Bronchial epithelial cell (primary cell): ENCODE measurements around the gene EPS15. TPM values are rescaled to one million over a fixed set of nuclear protein-coding genes. Genes with fewer than 3 reads are reported as not detected.

ENCODE experiments used
- DNase-seq: peaks from one replicate; pipeline ENCODE4 v3.0.0-alpha.2; 2010; ENCODE audit warnings: low read depth
- FAIRE-seq: peaks from 2 replicates; lab custom pipeline; 2011; peaks lifted over from hg19 to GRCh38; lab: Jason Lieb, UNC
- H3K27me3 ChIP-seq: 2 replicates; pipeline ENCODE4 v1.5.1; 2011; ENCODE audit warnings: low read length; ENCODE audit not compliant: control insufficient read depth, insufficient read depth
- H3K36me3 ChIP-seq: 2 replicates; pipeline ENCODE4 v1.5.1; 2011; ENCODE audit warnings: low read length; ENCODE audit not compliant: control insufficient read depth, insufficient read depth
- H3K4me3 ChIP-seq: 2 replicates; pipeline ENCODE4 v1.5.1; 2011; ENCODE audit warnings: mild to moderate bottlenecking, low read depth, low read length, control low read depth
- CTCF ChIP-seq: IDR thresholded peaks from 2 replicates; pipeline ENCODE4 v1.5.1; 2011; ENCODE audit warnings: mild to moderate bottlenecking, moderate library complexity, low read length, control low read depth, inconsistent platforms; ENCODE audit not compliant: insufficient read depth, severe bottlenecking
- total RNA-seq: library from RNA; depleted of rRNA; stranded (reverse); fragments of >200 nt; gene quantifications from 2 replicates; pipeline ENCODE4 v1.2.1, GENCODE V29; 2014

EPS15 gene
- total RNA-seq, 1 donor from 2014 or later: 34.8 TPM

GRCh38 chr1:51349862-51350261 lies 169.2 kb downstream of the EPS15 start:
- no peak overlapping the region for H3K4me3 ChIP-seq
- no peak for TF ChIP-seq CTCF
- no peaks in the 10 kb centered on the region for H3K36me3 ChIP-seq
- FAIRE-seq (no peak), DNase-seq (no peak)
- no peaks in the 10 kb centered on the region for H3K27me3 ChIP-seq

- peaks cover 5% of the 10 kb centered on the region for H3K27me3 ChIP-seq
- TF ChIP-seq CTCF: no peak
- no peaks in the 10 kb centered on the region for H3K36me3 ChIP-seq
- no peak for FAIRE-seq
- no peak for DNase-seq
- H3K4me3 ChIP-seq: no peak overlapping the region
These were observed 170.9 kb downstream of the EPS15 start for GRCh38 chr1:51348147-51348527.

GRCh38 chr1:51347398-51348146 lies 171.5 kb downstream of the EPS15 start:
- peaks cover 5% of the 10 kb centered on the region for H3K27me3 ChIP-seq
- TF ChIP-seq CTCF: no peak
- no peak for DNase-seq
- no peak overlapping the region for H3K4me3 ChIP-seq
- no peak for FAIRE-seq
- no peaks in the 10 kb centered on the region for H3K36me3 ChIP-seq

- no peak for FAIRE-seq
These were observed 172.8 kb downstream of the EPS15 start for GRCh38 chr1:51346086-51346942.

GRCh38 chr1:51345300-51345687 lies 173.8 kb downstream of the EPS15 start:
- Histone ChIP-seq H3K36me3 (no peaks in the 10 kb centered on the region), H3K27me3 (peaks cover 5% of the 10 kb centered on the region), H3K4me3 (no peak overlapping the region)
- TF ChIP-seq CTCF: no peak
- no peak for FAIRE-seq
- DNase-seq: no peak

More at GRCh38 chr1:51346086-51346942, 172.8 kb downstream of the EPS15 start:
- H3K36me3 ChIP-seq: no peaks in the 10 kb centered on the region
- H3K4me3 ChIP-seq: no peak overlapping the region
- DNase-seq: no peak
- no peak for TF ChIP-seq CTCF
- peaks cover 5% of the 10 kb centered on the region for H3K27me3 ChIP-seq
